Erythroblast (primary cell): ENCODE data around the gene GFRA1.

Experiments used
- GATA1 ChIP-seq: IDR thresholded peaks from 2 replicates; pipeline ENCODE4 v1.6.1; 2011; ENCODE audit warnings: low read depth, mild to moderate bottlenecking, control low read depth, low read length, moderate library complexity
- POLR2A ChIP-seq: IDR thresholded peaks from 2 replicates; pipeline ENCODE4 v1.6.1; 2011; ENCODE audit warnings: mild to moderate bottlenecking, low read length

DNA sequence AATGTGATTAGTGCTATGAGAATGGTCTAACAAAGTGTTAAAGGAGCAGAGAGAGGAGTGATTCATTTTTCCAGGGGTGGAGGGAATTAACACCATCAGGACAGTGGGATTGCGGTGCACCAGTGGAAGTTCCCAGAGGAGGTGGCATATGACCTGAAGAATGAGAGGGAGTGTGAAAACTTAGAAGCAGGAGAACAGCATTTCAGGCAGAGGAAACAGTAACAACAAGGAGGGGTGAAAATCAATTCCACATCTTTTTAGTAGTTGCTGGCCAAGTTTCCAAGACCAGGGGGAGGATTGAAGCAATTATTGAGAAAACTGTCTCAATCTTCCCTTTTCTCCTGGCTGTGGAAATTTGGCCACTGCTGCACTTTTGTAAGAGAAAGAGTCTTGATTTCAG, 27.5 kb upstream of the GFRA1 start:
- TF ChIP-seq POLR2A (no peak), GATA1 (no peak)
